Fibroblast of pulmonary artery (primary cell): ENCODE measurements around the gene PSMB9.
"Not testable (repeated sequence)": the region's sequence is repeated elsewhere in the genome, so short reads cannot be mapped to it uniquely, and the experiment has no call there.

Experiments
- DNase-seq: peaks from one replicate; pipeline ENCODE4 v3.0.0-alpha.2; 2010; ENCODE audit warnings: low read depth
- H3K4me3 ChIP-seq: replicated peaks from 2 replicates; pipeline ENCODE4 v1.5.1; 2011; ENCODE audit warnings: low read depth, mild to moderate bottlenecking, control low read depth, low read length, moderate library complexity
- CTCF ChIP-seq: IDR thresholded peaks from 2 replicates; pipeline ENCODE4 v1.5.1; 2011; ENCODE audit warnings: mild to moderate bottlenecking, control low read depth, low read length, inconsistent platforms; ENCODE audit errors: missing control alignments

The PSMB9 gene

GRCh38 chr6:32868257-32868788 lies 14.3 kb downstream of the PSMB9 start:
- DNase-seq, result peak; percentile 83
- peak; percentile 82 for TF ChIP-seq CTCF
- no peak overlapping the region for H3K4me3 ChIP-seq

DNA sequence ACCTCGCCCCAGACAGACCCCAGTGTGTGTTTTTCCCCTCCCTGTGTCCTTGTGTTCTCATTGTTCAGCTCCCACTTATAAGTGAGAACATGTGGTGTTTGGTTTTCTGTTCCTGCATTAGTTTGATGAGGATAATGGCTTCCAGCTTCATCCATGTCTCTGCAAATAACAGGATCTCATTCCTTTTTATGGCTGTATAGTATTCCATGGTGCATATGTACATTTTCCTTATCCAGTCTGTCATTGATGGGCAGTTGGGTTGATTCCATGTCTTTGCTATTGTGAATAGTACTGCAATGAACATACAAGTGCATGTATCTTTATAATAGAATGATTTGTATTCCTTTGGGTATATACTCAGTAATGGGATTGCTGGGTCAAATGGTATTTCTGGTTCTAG lies 20.0 kb downstream of the PSMB9 start:
- not testable (repeated sequence) for DNase-seq, H3K4me3 ChIP-seq

- DNase-seq, result no peak
- no peak for TF ChIP-seq CTCF
- no peak overlapping the region for H3K4me3 ChIP-seq
Observed at GRCh38 chr6:32876603-32877002, 22.6 kb downstream of the PSMB9 start.

GRCh38 chr6:32879691-32880090 lies 25.7 kb downstream of the PSMB9 start:
- no peak overlapping the region for H3K4me3 ChIP-seq
- no peak for DNase-seq
- TF ChIP-seq CTCF, result no peak

GRCh38 chr6:32880962-32881361 lies 27.0 kb downstream of the PSMB9 start:
- not testable (repeated sequence) for DNase-seq

DNA sequence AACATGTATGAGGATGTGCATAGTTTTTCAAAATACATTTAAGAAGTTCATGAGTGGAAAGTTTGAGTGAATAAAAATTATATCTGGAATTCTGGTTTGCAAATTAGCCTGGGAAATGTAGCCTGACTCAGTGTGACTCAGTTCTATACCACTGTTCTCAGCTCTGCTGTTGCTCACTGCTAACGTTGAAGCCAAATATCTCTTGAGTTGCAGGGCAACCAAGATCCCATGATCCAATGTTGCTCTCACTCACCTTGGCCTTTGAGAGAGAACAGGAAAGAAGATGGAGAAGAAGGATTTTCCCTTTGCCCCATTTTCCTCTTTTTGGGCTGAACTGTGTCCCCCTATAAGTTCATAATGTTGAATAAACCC lies 28.9 kb downstream of the PSMB9 start:
- no peak overlapping the region for H3K4me3 ChIP-seq
- TF ChIP-seq CTCF, result no peak
- DNase-seq, result peak; percentile 6

More at GRCh38 chr6:32880962-32881361, 27.0 kb downstream of the PSMB9 start:
- H3K4me3 ChIP-seq, result not testable (repeated sequence)

DNA sequence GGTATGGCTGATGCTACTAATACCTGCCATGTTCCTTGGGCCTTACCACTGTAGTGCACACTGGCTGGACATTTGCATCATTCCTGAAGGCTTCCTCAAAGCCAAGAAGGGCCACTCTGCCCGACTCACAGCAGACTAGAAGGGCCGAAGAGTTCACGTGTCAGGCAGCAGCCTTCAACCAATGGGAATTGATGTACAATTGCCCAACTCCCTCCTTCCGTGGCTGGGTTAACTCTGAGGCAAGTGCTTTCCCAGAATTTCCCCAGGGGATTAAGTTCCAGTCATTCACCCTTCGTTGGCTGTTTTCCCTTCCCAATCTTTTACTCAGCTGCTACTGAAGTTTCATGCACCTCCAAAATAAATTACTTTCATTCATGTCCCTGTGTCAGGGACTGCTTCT lies 29.8 kb downstream of the PSMB9 start:
- TF ChIP-seq CTCF, result no peak
- no peak overlapping the region for H3K4me3 ChIP-seq
- peak; percentile 85 for DNase-seq

- H3K4me3 ChIP-seq, result no peak overlapping the region
- DNase-seq, result peak; percentile 88
- peak; percentile 49 for TF ChIP-seq CTCF
Observed at GRCh38 chr6:32885698-32886286, 31.8 kb downstream of the PSMB9 start.
